NOMO-1 (cell line): ENCODE data around the gene PHLPP1.
A peak's percentile ranks its signal among the peaks of the same experiment; 100 is the strongest.

Experiments used
- DNase-seq, 2 experiments: peaks; one replicate each; lab custom pipeline; 2025; ENCODE audit not compliant: unreplicated experiment in 2 of 2; lab: John Stamatoyannopoulos, UW

The PHLPP1 gene

DNA sequence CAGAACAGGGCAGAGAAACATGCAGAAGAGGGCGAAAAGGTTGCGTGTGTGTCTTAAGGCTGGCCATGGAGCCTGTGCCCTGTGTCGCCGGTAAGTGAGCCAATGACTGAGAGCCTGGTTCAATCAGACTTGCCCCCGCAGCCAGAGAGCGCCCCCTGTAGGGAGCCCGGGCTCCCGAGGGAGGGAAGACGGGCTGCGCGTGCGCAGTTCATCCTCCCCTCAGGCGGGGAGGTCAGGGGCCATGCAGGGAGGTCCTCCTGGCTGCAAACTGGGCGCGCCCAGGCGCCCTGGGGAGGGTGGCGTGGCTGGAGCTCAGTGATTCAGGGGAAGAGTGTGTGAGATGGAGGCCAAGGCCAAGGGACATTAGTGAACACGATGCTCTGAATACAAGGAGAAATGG is 276.6 kb downstream of the PHLPP1 start:
- DNase-seq, result no peak

DNA sequence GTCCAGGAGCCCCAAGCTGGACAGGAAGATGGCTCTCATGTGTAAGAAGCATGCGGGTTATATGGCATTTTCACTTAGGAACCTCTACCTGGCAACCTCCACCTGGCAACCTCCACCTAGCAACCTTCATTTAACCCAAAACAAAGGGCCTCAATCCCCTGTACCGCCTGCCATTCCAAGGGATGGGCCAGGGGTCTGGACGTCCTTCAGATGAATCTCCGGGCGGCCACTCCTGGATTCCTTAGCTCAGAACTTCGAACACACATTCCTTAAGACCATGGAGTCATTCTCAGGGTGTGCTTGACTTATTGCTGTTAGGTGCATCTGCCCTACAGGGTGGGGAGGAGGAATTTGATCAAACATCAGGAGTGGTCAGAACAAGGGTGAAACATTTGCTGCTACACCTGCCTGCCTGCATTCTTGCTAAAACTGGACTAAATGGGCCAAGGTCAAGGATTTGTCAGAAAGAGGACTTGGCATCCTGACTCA is 277.6 kb downstream of the PHLPP1 start:
- DNase-seq, result no peak

DNA sequence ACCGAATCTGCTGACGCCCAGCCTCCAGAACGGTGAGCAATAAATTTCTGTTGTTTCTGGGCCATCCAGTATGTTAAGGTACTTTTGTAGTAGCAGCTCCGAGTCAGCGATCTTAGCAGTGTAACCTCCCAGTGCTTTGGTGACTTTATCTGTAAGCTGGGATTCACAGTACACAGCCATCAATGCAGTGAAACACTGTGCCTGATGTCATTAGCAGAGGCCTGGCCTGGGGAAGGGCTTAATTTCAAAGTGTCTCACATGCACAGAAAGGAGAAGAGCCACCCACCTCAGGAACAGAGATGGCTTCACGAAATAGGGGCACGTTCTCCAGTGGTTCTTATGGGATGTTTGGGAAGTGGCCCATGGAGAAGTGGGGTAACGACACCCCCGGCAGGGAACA is 281.2 kb downstream of the PHLPP1 start:
- no peak for DNase-seq

DNA sequence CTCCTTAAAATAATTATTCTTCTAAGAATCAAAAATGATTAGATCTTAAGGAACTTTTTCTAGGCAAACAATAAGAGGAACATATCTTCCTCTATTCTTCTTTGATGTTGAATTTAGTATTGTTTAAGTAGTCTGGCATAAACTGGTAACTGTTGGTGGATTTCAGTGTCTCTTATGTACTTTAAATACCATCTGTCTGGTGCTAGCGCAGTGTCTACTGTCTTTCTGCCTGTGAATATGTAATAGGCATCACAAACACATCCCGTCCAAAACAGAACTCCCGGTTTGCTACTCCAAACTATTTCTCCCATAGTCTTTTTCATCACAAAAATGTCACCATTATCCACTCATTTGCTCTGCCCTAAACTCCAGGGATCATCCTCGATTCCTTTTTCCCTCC is 281.7 kb downstream of the PHLPP1 start:
- no peak for DNase-seq

DNA sequence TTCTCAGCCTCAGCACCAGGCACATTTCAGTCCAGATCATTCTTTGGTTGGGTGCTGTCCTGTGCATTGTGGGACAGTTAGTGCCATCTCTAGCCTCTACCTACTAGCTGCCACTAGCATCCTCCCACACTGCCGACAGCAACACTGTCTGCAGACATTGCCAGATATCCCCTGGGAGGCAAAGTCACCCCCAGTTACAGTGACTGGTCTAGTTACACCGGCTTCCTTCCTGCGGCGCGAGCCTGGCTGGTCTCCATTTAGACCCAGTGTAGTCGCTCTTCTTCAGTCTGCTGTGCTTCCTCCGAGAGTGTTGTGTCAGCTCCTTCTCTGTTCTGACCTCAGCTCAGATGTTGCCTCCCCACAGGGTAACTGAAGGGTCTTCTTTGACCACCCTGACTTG is 283.1 kb downstream of the PHLPP1 start:
- no peak for DNase-seq

DNA sequence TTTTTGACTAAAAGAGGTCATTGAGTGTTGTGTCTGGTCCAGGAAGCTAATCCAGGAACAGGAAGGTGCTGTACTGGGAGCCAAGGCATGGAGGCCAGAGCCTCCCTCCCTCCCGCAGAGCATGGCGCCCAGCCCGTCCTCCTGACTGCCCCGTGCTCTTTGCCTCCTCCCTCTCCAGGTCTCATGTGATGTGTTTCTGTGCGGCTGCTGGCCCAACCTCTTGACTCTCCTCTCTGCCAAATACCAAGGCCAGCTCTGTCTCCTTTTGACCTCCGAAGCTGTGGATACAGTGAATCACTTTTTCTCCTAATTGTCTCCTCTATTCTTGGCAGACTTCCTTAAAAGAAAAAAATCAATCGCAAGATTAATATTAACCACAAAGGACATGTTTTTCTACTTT is 284.1 kb downstream of the PHLPP1 start:
- no peak for DNase-seq

DNA sequence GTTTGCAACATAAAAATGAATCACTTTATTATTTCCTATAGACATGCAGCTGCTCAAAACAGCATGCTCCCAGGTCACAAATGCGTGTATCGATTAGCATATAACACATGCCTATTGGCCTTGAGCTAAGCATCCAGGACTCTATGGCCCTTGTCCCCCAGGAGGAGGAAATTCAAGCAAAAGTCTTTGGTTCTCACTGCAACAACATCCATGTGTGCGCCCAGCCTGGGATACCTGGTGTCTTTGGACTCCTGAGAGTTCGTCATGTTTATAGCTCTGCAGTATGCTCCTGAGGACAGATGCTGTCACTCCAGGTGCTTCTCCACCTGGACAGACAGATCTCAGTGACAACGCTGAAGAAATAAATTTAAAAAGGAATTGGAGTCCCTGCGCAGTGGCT is 284.6 kb downstream of the PHLPP1 start:
- no peak for DNase-seq

DNA sequence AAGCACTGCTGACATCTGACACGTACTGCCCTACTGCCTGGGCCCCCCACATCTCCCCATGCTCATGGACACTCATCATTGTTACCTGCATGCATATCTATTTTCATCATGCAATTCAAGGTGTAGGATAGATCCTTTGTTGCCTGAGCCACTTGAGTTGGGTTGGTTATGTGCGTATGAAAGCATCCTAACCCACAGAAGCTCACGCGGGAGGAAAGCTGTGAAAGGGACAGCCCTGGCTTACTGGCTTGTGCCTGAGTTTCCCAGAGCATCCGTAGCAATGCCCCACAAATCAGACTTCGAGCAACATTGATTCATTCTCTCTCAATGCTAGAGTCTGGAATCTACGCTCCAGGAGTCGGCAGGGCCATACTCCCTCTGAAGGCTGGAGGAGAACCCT is 285.5 kb downstream of the PHLPP1 start:
- DNase-seq, result no peak

DNA sequence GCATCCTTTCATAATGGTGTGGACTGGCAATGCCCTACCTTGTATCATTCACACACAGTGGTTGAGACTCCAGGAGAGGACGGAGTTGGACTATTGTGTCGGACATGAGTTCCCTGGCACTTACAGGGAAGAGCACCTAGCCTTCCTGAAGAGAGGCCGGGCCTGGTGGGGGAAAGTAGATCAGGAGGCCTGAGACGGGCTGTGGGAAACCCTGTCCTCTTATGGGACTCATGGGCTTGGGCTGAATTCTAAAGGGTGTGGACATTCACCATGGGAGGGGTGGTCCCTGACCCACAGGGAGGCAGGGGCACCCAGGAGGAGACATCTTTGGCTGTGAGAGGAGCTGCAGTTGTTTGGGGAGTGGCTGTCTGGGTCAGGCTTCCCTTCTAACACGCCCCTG is 286.5 kb downstream of the PHLPP1 start:
- DNase-seq, result no peak

DNA sequence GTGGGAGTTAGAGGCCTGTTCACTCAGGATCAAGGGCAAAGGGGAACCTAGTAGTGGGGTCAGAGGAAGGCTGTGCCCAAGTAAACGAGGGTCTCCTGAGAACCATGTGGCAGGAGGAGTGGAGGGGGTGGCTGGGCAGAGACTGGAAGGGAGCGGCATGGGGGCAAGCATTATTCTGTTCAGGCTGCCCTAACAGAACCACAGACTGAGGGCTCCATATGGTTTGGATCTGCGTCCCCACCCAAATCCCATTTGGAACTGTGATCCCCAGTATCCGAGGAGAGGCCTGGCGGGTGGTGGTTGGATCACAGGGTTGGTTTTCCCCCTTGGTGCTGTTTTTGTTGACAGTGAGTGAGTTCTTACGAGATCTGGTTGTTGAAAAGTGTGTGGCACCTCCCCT is 287.0 kb downstream of the PHLPP1 start:
- DNase-seq, result no peak

DNA sequence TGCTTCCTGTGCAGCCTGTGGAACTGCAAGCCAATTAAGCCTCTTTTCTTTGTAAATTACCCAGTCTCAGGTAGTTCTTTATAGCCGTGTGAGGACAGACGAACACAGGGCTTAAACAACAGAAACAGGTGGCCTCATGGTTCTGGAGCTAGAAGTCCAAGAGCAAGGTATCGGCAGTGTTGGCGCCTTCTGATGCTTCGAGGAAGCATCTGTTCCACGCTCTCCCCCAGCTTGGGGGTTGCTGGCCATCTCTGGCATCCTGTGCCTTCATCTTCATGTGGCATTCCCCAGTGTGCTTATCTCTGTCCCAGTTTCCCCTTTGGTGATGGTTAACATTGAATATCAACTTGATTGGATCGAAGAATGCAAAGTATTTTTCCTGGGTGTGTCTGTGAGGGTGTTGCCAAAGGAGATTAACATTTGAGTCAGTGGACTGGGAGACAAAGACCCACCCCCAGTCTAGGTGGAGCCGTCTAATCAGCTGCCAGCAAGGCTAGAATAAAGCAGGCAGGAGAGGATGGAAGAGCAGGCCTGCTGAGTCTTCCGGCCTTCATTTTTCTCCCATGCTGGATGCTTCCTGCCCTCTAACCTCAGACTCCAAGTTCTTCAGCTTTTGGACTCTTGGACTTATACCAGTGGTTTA is 287.6 kb downstream of the PHLPP1 start:
- DNase-seq, result no peak

DNA sequence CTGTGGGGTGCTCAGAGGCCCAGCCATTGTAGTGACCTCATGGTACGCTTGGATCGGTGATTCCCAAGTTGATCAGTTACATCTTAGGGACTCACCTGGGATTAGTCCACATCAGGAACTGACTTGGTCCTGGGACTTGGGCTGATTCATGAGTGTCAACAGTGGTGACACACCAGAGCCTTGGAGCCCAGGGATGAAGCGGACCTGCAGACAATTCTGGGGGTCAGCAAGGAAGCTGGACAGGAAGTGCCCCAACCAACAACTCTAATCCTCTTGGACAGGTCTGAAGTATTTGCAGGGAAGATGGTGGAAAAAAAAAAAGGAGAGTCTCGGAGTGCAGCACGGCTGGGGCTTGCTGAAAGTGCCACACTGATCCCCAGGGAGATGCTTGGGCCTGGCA is 288.6 kb downstream of the PHLPP1 start:
- no peak for DNase-seq

DNA sequence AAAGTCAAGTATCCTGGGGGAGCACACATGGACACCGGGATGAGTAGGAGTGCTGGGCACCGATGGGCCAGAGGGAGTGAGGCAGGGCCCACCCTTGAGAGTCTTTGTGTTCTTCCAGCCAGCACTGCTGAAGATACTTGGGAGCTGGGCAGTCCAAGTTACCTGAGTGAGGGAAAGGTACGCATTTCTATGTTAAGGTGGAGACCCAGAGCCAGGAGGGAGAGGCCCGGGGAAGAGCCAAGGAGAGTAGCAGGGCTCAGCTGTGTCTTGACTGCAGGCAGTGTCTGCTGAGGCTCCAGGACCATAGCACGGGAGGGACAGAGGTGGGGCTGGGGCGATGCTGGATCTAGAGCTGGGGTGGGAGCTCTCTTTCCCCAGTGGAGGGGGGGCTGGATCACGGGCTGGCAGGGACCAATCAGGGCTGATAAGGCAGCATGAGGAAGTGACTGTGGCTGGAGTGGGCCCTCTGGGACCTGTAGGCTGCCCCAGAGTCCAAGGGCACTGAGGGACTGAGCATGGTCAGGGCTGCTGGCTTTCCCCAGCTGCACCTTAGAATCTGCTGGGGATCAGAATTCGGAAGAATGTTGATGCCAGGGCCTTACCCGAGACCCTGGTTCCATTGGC is 289.2 kb downstream of the PHLPP1 start:
- DNase-seq, result no peak

DNA sequence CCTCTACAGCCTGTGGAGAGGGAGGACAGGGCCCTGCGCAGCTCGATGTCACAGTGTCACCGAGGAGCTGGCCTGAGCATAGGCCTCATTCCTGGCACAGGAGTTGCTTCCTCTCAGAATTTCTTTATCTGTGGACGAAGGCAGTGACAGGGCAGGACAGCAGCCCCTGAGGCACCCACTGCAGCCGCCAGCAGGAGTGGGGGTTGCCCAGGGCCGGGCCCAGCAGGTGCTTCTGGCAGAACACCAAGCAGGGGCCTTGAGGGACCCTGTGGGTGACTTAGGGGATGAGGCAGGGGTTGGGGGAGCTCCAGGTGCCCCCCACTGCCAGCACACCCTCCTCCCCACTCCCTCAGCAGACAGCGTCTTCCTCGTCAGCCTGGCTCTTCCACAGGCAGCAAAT is 290.0 kb downstream of the PHLPP1 start:
- DNase-seq, result no peak

DNA sequence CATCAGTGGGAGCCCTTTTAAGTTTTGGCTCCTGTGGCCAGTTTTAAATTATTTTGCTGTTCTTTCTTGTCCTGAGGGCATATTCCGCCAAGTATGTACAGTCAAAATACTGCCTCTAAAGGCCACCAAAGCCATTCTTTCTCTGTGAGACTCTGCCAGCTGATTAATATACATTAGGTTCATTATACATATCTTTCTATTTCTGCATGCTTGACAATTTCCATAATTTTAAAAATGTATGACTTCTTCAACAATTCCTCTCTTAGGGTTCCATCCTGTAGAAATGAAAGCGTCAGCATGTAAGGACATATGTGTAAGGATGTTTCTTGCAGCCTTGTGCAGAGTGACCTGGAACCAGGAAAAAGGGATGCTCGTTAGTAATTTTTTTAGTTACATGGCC is 291.9 kb downstream of the PHLPP1 start:
- no peak for DNase-seq

DNA sequence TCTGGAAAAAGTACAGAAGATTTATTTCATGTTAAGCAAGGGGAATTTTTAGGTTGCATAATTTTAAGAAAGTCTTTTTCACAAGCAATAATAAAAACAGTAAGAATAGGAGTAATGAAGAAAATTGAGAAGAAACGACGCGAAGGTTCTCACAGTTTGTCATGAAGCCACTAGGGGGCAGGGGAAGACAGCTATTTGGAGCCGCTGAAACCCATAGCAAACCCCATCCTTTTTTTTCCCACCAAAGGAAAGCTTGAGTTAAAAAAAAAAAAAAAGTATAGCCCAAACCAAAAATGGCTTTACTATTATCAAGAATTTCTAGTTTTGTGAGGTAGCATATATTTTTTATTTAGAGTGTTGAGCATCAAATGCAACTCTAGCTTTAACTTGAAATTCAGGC is 300.9 kb downstream of the PHLPP1 start:
- DNase-seq, result peak; percentile 48 to 78

DNA sequence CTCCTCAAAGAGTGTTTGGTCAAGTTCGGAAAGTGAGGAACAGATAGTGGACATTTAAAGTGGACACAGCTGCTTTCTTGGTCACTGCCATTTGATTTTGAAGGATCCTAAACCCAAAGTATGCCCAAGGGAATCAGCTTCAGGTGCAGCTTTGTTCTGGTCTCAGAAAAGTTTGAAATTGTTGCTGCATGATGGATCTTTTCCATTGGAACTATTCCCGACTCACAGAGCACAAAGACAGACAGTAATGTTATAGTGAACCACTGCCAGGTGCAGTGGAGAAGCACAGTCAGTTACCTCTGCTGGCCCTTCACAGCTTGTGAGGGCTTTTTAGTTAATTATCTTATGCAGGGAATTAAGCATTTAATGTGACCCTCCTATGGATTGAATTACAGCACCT is 301.7 kb downstream of the PHLPP1 start:
- DNase-seq, result no peak

DNA sequence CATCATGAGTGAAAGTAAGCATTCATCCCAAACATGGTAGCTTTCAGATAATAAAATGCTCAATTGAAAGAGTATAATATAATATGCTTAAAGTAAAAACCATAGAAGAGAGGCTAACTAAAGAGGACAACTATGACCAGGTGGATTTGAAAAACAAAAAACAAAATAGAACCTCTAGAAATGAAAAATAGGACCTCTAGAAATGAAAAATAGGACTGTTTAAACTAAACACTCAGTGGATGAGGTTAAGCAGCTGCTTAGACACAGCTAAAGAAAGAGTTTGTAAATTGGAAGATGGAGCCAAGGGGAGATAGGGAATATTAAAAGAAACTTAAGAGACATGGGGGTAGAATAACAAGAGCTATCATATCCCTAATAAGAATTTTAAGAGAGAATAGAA is 302.6 kb downstream of the PHLPP1 start:
- no peak for DNase-seq

DNA sequence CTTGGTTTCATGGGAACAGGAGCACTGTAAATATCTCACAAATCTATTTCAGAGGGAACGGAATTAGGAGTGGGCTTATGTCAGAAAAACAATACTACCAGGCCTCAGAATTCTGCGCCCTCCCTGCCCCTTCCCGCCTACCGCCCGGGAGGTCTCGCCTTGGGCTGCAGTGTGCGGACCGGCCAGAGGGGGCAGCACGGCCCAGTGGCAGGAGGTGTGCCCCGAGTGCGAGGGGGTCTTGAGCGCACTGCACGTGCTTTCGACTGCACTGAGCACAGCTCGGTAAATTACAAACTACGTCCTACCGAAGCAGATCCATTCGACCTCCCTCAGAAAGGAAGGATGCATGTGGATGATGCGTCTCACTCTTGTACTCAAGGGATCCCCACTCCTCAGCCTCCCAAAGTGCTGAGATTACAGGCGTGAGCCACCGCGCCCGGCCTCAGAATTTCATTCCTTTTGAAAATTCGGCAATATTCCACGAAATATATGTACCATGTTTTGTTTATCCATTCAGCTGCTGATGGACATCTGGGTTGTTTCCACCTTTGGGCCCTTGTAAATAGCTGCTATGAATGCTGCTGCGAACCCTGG is 307.2 kb downstream of the PHLPP1 start:
- no peak for DNase-seq

DNA sequence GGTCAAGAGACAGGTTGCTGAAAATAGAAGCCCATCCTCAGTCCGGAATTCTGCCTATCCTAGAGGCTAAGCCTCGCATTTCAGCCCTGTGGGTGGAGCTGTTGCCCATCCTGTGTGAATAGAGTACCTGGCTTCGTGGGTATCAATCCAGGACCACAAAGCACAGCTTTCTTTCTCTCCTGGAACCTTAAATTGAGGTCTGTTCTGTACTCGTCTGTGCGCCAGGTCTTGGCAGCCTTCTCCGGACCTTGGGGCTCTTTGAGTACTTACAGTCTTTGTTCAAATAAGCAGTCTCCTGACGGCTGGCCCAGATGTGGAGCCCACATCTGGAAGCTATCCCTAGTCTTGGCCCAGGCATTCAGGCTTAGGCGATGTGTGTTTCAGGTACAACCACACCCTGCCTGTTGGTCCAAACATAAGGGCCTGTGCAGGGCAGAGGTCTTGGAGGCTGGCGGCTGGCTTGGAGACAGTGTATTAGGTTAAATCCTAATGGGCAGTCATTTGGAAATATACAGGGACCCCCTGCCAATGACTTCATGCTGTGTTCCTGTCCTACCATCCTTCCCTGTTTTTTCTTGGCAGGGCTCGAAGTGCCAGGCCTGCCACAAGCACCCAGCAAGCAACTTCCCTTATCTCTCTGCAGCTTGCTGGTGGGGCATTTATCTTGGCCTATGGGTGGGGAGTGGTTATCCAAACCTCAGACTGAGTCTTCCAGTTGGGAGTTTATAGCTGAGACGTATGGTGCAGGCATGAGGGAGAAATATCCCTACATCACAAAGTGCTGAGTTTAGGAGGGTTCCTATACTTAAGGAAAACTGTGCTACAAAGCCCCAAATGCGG is 310.1 kb downstream of the PHLPP1 start:
- DNase-seq, result no peak

DNA sequence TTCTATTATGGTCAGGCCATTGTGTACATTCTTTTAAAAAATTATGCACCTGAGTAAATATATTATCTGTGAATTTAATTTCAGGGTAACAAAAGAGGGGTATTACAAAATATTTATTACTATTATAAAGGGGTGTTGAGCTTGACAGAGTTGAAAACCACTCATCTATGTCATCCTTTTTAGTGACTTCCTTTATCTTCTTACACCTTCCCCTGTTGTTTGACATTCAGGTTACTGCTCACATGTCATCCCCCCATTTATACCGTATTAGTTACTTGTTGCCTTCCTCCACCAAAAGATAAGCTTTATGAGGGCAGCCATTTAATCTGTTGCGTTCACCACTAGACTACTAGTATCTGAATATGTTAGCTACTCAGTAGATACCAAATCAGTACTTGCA is 313.0 kb downstream of the PHLPP1 start:
- DNase-seq, result no peak
